BE2C (cell line): ENCODE results near the gene AGXT.

Experiments used
- DNase-seq: peaks from one replicate; pipeline ENCODE4 v3.0.0-alpha.2; 2020
- H3K27me3 ChIP-seq: fragments of 250-450 bp; sonication (Bioruptor Pico); 2 replicates; pipeline ENCODE4 v1.5.1; 2020; ENCODE audit warnings: mild to moderate bottlenecking
- H3K36me3 ChIP-seq: fragments of 250-450 bp; sonication (Bioruptor Pico); 2 replicates; pipeline ENCODE4 v1.5.1; 2020; ENCODE audit warnings: mild to moderate bottlenecking
- H3K4me1 ChIP-seq: fragments of 250-450 bp; sonication (Bioruptor Pico); 2 replicates; pipeline ENCODE4 v1.5.1; 2020
- H3K4me3 ChIP-seq: 2 replicates; pipeline ENCODE4 v1.5.1; 2011; ENCODE audit warnings: low read depth, low read length
- H3K9me3 ChIP-seq: fragments of 250-450 bp; sonication (Bioruptor Pico); 2 replicates; pipeline ENCODE4 v1.5.1; 2020
- TF ChIP-seq, protein P1 (sequence below): IDR thresholded peaks from 2 replicates; pipeline ENCODE4 v1.5.1; 2012; ENCODE audit warnings: mild to moderate bottlenecking, low read depth, low read length

Gene AGXT

GRCh38 chr2:240927390-240927781 is 58.8 kb downstream of the AGXT start:
- no peaks in the 10 kb centered on the region for H3K9me3 ChIP-seq
- H3K27me3 ChIP-seq, result no peaks in the 10 kb centered on the region
- H3K4me1 ChIP-seq, result no peaks in the 10 kb centered on the region
- TF ChIP-seq, protein P1, sequence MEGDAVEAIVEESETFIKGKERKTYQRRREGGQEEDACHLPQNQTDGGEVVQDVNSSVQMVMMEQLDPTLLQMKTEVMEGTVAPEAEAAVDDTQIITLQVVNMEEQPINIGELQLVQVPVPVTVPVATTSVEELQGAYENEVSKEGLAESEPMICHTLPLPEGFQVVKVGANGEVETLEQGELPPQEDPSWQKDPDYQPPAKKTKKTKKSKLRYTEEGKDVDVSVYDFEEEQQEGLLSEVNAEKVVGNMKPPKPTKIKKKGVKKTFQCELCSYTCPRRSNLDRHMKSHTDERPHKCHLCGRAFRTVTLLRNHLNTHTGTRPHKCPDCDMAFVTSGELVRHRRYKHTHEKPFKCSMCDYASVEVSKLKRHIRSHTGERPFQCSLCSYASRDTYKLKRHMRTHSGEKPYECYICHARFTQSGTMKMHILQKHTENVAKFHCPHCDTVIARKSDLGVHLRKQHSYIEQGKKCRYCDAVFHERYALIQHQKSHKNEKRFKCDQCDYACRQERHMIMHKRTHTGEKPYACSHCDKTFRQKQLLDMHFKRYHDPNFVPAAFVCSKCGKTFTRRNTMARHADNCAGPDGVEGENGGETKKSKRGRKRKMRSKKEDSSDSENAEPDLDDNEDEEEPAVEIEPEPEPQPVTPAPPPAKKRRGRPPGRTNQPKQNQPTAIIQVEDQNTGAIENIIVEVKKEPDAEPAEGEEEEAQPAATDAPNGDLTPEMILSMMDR, result no peak
- no peak for DNase-seq
- no peaks in the 10 kb centered on the region for H3K36me3 ChIP-seq
- H3K4me3 ChIP-seq, result no peak overlapping the region

- TF ChIP-seq, protein P1, result no peak
- Histone ChIP-seq H3K9me3 (no peaks in the 10 kb centered on the region), H3K36me3 (no peaks in the 10 kb centered on the region), H3K4me3 (no peak overlapping the region), H3K4me1 (no peaks in the 10 kb centered on the region), H3K27me3 (no peaks in the 10 kb centered on the region)
- no peak for DNase-seq
Measured at GRCh38 chr2:240928476-240929363, 60.1 kb downstream of the AGXT start.

DNA sequence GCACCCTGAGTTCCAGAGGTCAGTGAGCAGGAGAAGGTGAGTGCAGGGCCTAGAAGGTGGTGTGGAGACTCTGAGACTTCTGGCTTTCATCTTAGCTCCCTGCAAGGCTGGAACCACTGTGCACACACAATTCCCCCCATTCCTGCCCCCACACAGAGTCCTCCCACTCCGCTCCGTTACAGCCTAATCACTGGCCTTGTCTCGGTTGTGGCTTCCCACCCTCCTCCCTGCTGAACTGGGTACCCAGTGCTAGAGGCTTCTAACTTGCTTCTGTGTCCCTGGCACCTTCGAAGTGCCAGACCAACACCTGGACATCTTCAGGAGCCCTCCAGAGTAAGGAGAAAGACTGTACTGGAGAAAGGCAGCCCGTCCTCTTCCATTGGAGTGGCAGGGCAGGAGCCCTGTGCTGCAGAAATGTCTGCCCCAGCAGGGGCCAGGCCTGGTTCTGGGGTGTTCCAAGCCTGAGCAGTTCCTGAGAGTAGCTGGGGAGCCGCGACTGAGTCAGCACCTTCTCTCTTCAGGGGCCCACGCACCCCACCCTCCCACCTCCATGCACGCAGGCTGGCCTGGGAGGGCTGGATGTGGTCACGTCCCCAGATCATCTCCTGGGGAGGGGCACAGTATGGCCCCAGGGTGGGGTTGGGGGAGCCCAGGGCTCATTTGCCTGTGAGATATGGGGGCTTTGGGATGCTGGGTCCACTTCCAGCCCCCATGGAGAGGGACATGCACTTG is 60.9 kb downstream of the AGXT start:
- Histone ChIP-seq H3K27me3 (no peaks in the 10 kb centered on the region), H3K4me3 (no peak overlapping the region), H3K4me1 (no peaks in the 10 kb centered on the region), H3K36me3 (no peaks in the 10 kb centered on the region), H3K9me3 (no peaks in the 10 kb centered on the region)
- TF ChIP-seq, protein P1, result no peak
- no peak for DNase-seq
